Muscle layer of duodenum (tissue), 2 donors: ENCODE measurements around the gene ULK1.

ENCODE experiments used
- H3K27ac ChIP-seq: one replicate; pipeline ENCODE4 v1.7.0; 2013; ENCODE audit warnings: mild to moderate bottlenecking, low read length
- H3K27me3 ChIP-seq: one replicate; pipeline ENCODE4 v1.7.0; 2013; ENCODE audit warnings: low read depth, mild to moderate bottlenecking, control low read depth, low read length
- H3K36me3 ChIP-seq, 2 donors: one replicate each; pipeline ENCODE4 v1.7.0; 2013; ENCODE audit warnings: low read length in 2 of 2, control low read depth in 1 of 2, mild to moderate bottlenecking in 1 of 2; ENCODE audit not compliant: insufficient read depth in 2 of 2, control insufficient read depth in 1 of 2
- H3K4me1 ChIP-seq, 2 donors: one replicate each; pipeline ENCODE4 v1.7.0; 2013; ENCODE audit warnings: low read length in 2 of 2, mild to moderate bottlenecking in 2 of 2, control low read depth in 1 of 2, moderate library complexity in 1 of 2; ENCODE audit not compliant: insufficient read depth in 2 of 2, control insufficient read depth in 1 of 2
- H3K4me3 ChIP-seq, 2 donors: one replicate each; pipeline ENCODE4 v1.7.0; 2013; ENCODE audit warnings: low read length in 2 of 2, low read depth in 1 of 2, mild to moderate bottlenecking in 1 of 2
- H3K9me3 ChIP-seq, 2 donors: one replicate each; pipeline ENCODE4 v1.7.0; 2013; ENCODE audit warnings: low read length in 2 of 2, control low read depth in 1 of 2, mild to moderate bottlenecking in 1 of 2; ENCODE audit not compliant: control insufficient read depth in 1 of 2
- donor health status: healthy.

The ULK1 gene

GRCh38 chr12:131903270-131904255 is 9.1 kb downstream of the ULK1 start:
- H3K27ac ChIP-seq = no peak overlapping the region
- no peaks in the 10 kb centered on the region for H3K9me3 ChIP-seq
- no peak overlapping the region for H3K4me3 ChIP-seq
- H3K4me1 ChIP-seq = peaks cover 0 to 55% of the 10 kb centered on the region in 2 donors
- H3K36me3 ChIP-seq = peaks cover 0 to 23% of the 10 kb centered on the region in 2 donors
- H3K27me3 ChIP-seq = no peaks in the 10 kb centered on the region

GRCh38 chr12:131904346-131904745 is 9.9 kb downstream of the ULK1 start:
- Histone ChIP-seq H3K9me3 (no peaks in the 10 kb centered on the region), H3K4me1 (peaks cover 0 to 55% of the 10 kb centered on the region in 2 donors), H3K27ac (no peak overlapping the region), H3K36me3 (peaks cover 0 to 31% of the 10 kb centered on the region in 2 donors), H3K4me3 (no peak overlapping the region), H3K27me3 (no peaks in the 10 kb centered on the region)

GRCh38 chr12:131905081-131905629 is 10.7 kb downstream of the ULK1 start:
- no peaks in the 10 kb centered on the region for H3K9me3 ChIP-seq
- no peak overlapping the region for H3K27ac ChIP-seq
- no peak overlapping the region for H3K4me3 ChIP-seq
- H3K4me1 ChIP-seq = peaks cover 0 to 49% of the 10 kb centered on the region in 2 donors
- peaks cover 0 to 39% of the 10 kb centered on the region in 2 donors for H3K36me3 ChIP-seq
- H3K27me3 ChIP-seq = no peaks in the 10 kb centered on the region

GRCh38 chr12:131905630-131906091 is 11.2 kb downstream of the ULK1 start:
- Histone ChIP-seq H3K4me3 (no peak overlapping the region), H3K27ac (no peak overlapping the region), H3K27me3 (no peaks in the 10 kb centered on the region), H3K36me3 (peaks cover 0 to 40% of the 10 kb centered on the region in 2 donors), H3K4me1 (peaks cover 0 to 46% of the 10 kb centered on the region in 2 donors), H3K9me3 (no peaks in the 10 kb centered on the region)

GRCh38 chr12:131907379-131908091 is 13.1 kb downstream of the ULK1 start:
- Histone ChIP-seq H3K27ac (no peak overlapping the region), H3K27me3 (no peaks in the 10 kb centered on the region), H3K4me1 (peaks cover 0 to 41% of the 10 kb centered on the region in 2 donors), H3K9me3 (no peaks in the 10 kb centered on the region), H3K36me3 (peaks cover 8 to 56% of the 10 kb centered on the region in 2 donors), H3K4me3 (no peak overlapping the region)

GRCh38 chr12:131908092-131909080 is 14.0 kb downstream of the ULK1 start:
- H3K27ac ChIP-seq = no peak overlapping the region
- H3K36me3 ChIP-seq = peaks cover 8 to 57% of the 10 kb centered on the region in 2 donors
- no peaks in the 10 kb centered on the region for H3K27me3 ChIP-seq
- peaks cover 0 to 39% of the 10 kb centered on the region in 2 donors for H3K4me1 ChIP-seq
- no peaks in the 10 kb centered on the region for H3K9me3 ChIP-seq
- no peak overlapping the region for H3K4me3 ChIP-seq

DNA sequence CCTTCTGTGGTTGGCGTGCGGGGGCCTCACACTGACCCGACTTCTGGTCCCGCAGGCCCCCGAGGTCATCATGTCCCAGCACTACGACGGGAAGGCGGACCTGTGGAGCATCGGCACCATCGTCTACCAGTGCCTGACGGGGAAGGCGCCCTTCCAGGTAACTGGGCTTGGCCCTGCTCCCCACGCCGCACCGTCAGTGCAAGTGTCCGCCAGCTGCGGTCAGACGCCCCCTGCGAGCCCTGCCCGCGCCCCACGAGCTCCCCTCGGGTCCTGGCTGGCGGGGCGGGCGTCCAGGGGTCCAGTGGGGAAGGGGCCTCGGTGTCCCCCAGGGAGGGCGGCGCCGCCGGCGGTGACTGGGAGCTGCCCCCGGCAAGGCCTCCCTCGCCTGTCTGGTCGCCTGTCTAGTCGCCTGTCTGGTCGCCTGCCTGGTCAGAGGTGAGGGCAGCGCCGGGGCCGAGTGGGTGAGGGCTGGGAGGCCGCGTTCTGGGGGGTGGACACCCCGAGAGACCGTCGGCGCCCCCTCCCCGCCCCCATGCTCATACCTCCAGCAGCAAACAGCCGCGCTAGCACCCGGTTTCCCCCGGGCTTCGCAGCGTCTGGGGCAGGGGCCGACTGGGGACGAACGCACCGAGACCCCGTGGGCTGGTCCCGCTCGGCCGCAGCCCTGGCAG is 14.8 kb downstream of the ULK1 start:
- Histone ChIP-seq H3K27ac (no peak overlapping the region), H3K36me3 (peaks cover 9 to 65% of the 10 kb centered on the region in 2 donors), H3K4me1 (peaks cover 0 to 31% of the 10 kb centered on the region in 2 donors), H3K4me3 (no peak overlapping the region), H3K9me3 (no peaks in the 10 kb centered on the region), H3K27me3 (no peaks in the 10 kb centered on the region)

- no peak overlapping the region for H3K27ac ChIP-seq
- H3K4me3 ChIP-seq = no peak overlapping the region
- H3K36me3 ChIP-seq = peaks cover 14 to 70% of the 10 kb centered on the region in 2 donors
Measured at GRCh38 chr12:131909752-131910219, 15.4 kb downstream of the ULK1 start.

GRCh38 chr12:131910302-131911027 is 16.0 kb downstream of the ULK1 start:
- H3K27me3 ChIP-seq = no peaks in the 10 kb centered on the region
- H3K27ac ChIP-seq = no peak overlapping the region
- H3K4me1 ChIP-seq = peaks cover 0 to 19% of the 10 kb centered on the region in 2 donors
- H3K4me3 ChIP-seq = no peak overlapping the region
- peaks cover 15 to 73% of the 10 kb centered on the region in 2 donors for H3K36me3 ChIP-seq
- no peaks in the 10 kb centered on the region for H3K9me3 ChIP-seq

More at GRCh38 chr12:131909752-131910219, 15.4 kb downstream of the ULK1 start:
- Histone ChIP-seq H3K9me3 (no peaks in the 10 kb centered on the region), H3K27me3 (no peaks in the 10 kb centered on the region), H3K4me1 (peaks cover 0 to 25% of the 10 kb centered on the region in 2 donors)
